ENCODE data around the gene KDM5A.

- TF ChIP-seq CTCF (IDR thresholded peaks at IDR 0.05) (no peak), POLR2A (IDR thresholded peaks at IDR 0.05) (no peak)
Observed at GRCh38 chr12:414859-415258, 25.7 kb upstream of the KDM5A start.
